HG03342 (cell line): ENCODE results near the gene NGEF.

Experiments
- ATAC-seq: cut with Tn5 transposase; IDR thresholded peaks from one replicate; pipeline ENCODE4 v1.9.1; 2021; ENCODE audit warnings: mild to moderate bottlenecking, moderate library complexity; ENCODE audit not compliant: unreplicated experiment

Gene NGEF

DNA sequence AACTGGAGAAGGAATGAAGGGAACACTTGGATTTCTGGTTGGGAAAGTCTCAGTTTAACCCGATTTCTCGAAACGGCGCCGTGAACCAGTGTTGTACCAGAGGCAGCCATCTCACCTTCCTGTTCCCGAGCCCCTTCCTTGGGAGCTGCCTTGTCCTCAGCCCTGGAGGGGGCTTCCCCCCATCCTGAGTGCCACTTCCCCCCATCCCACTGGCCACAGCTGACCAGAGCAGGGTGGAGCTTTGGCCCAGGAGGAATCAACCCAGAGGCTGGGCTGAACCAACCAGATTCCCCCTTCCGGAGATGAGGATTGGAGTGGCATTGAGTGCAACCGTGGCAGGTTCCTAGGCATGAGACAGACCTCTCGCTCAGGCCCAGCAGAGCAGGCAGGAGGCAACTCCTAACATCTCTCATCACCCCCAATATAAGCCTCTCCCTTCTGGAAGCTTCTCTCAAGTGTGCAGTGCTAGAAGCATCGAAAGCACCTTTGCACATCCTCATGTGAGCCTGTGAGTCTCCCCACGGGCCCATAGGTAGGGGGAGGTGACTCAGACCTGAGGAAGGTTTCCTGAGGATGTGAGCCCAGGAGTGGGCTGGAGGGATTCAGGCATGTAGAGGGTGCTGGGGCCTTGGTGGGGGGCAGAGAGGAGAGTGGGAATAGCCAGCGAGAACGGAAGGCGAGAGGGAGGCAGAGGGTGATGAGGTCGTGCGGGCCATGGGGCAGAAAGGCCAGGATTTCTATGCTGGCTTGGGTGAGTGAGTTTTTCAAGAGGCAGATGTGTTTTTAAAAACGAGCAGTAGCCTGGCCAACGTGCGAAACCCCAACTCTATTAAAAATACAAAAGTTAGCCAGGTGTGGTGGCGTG, 11.9 kb downstream of the NGEF start:
- no peak for ATAC-seq

DNA sequence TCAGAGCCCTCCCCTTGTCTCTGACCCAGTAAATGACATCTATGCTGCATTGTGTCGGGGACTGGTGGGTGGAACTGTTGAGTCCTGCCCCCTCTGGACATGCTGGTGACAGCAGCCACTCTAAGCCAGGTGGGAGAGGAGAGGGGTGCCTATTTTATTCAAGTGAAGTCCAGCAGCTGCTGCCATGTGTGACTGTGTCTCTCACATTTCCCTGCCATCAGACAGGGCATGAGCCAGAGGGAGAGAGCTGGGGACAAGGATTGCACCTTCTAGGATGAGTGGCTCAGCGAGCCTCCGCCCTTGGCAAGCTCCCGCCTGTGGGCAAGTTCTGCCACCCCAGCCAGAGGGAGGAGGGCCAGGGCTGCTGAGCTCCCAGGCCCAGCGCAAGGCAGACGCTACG, 13.7 kb downstream of the NGEF start:
- ATAC-seq = no peak

- no peak for ATAC-seq
Measured at GRCh38 chr2:232998666-232998985, 14.4 kb downstream of the NGEF start.

GRCh38 chr2:232997749-232998665, 15.0 kb downstream of the NGEF start:
- no peak for ATAC-seq

DNA sequence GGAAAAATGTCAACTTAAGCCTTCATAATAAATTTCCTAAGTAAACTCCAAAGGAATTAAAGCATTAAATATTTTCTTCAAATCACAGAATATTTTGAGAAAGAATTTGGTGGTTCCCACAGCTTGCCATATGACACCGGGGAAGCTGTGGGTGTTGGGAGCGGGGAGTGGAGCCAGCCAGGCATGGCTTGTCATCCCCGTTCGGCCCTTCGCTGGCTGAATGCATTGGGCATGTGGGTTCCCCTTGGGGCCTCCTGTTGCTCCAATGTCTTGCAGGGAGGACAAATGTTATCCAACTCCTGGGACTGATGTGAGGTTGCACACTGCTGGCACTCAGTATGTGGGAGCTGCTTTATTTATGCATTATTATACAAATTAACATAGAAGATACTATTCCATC, 18.6 kb downstream of the NGEF start:
- ATAC-seq = no peak

GRCh38 chr2:232993231-232993821, 19.7 kb downstream of the NGEF start:
- no peak for ATAC-seq

DNA sequence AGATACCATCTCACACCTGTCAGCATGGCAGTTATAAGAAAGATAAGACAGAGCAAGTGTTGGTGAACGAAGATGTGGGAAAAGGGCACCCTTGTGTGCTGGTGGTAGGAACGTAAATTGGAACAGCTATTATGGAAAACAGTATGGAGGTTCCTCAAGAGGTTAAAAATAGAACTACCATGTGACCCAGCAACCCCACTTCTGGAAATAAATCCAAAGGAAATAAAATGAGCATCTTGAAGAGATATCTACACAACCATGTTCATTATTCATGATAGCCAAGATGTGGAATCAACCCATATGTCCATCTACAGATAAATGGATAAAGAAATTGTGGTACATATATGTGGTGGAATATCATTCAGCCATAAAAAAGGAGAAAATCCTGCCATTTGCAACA, 26.9 kb downstream of the NGEF start:
- ATAC-seq = no peak

DNA sequence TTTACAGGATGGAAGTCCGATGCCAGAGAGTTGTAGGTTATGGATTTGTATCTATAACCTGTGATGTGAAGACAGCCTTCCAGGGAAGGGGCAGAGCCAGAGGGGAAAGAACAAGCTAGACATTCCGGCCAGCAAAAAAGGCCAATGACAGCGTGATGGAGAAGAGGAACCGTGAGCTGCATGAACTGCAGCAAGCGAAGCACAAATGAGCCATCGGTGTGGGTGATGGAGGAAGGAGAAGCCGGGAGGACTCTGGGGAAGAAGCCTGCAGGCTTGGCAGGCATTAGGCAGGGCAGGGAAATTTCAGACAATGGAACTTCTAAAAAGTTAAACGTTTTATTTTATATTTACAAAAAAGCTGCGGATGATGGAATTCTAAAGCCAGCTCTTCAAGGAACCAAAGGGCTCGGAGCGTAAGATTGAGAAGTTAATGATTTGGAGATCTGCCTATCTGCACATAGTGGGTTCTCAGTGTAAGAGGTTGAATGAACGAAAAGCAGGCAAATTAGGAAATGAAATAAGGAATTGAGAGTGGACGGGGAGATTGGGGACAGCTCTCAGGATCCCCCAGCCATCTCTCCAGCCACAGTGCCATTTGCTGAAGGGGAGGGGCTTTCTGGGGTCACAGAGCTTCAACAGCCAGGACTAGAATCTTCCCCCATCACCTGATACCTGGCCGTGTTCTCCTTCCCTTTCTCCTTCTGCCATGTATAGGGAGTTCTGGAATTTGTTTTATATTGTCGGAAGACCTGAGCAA, 28.4 kb downstream of the NGEF start:
- no peak for ATAC-seq

DNA sequence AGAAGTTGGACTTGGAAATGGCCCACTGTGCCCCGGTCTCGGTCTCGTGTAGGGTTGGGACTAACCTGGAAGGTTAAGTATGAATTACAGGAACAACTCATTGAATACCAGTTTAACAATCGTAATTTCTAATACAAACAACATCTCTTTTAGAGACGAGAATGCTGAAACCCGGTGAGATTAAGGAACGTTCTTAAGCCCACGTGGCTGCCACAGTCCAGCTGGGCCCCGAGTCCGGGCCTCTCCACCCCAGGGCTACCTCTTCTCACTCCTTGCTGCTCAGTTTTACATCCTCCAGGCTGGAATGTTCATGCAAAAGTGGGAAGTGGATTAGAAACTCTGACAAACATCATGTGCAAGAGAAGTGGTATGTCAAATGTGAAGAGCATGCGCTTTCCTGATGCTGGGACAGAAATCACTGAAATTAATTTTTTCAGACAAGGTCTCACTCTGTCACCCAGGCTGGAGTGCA, 29.4 kb downstream of the NGEF start:
- ATAC-seq = no peak

- no peak for ATAC-seq
Measured at GRCh38 chr2:232982926-232983668, 30.0 kb downstream of the NGEF start.

DNA sequence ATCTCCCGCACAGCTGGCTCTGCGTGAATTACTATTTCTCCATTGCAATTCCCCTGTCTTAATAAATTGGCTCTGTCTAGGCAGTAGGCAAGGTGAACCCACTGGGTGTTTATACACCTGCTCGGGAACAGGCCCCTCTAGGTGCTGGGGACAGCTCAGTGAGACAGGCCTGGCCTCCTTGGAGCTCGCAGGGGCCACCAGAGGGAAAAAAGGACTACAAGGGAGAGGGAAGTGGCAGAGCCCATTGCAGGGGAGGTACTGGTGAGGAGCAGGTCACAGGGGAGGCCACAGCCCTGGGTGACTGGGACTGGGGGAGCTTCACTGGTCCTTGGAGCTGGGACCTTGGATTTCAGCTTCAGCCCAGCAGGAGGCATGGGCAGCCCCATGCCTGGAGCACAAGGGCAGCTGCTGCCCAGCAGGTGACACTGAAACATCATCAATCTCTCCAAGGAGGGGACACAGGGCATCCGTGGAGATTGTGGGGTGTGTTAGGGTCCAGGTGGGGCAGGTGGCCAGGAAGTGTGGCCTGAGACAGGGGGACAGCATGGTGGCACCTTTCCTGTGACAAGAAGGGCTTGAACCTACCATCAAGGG, 31.2 kb downstream of the NGEF start:
- no peak for ATAC-seq

DNA sequence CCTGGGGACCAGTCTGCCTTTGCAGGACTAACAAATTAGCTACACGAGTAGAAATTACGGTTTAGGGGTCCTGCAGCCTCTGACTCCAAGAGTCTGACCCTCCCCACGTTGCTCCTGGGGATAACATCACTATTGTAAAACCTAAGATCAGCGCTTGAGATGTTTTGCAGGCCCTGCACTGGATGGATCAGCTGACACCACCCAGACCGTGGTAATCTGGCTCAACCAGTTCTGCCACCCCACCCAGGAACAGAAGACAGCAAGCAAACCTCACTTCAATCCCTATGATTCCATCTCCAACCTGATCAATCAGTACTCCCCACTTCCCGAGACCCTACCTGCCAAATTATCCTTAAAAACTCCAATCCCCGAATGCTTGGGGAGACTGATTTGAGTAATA, 31.7 kb downstream of the NGEF start:
- ATAC-seq = no peak

- ATAC-seq = no peak
Measured at GRCh38 chr2:232980683-232981082, 32.4 kb downstream of the NGEF start.

GRCh38 chr2:232979871-232980461, 33.1 kb downstream of the NGEF start:
- ATAC-seq = no peak

DNA sequence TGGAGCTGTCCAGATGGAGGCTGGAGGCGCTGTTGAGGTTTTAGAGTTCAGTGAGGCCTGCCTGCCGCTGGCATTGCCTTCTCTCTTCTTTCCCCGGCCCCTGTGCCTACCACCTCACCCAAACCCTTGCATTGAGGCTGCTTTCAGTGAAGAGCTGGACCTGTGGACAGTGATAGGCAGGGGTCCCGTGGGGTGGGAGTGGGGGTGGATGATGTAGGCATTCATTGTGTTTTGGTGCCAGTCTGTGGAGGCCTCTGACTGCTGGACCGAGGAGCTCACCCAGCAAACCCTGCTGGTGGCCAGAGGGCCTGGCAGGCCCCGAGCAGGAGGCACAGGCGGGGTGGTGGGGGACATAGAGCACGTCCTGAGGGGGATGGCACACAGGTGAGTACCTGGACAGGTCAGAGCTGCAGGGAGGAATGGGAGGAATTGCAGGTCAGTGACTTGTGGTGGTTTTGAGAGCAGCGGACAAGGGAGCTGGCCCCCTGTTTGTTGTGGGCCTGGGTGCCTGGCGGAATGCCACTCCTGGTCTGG, 35.6 kb downstream of the NGEF start:
- ATAC-seq = no peak

DNA sequence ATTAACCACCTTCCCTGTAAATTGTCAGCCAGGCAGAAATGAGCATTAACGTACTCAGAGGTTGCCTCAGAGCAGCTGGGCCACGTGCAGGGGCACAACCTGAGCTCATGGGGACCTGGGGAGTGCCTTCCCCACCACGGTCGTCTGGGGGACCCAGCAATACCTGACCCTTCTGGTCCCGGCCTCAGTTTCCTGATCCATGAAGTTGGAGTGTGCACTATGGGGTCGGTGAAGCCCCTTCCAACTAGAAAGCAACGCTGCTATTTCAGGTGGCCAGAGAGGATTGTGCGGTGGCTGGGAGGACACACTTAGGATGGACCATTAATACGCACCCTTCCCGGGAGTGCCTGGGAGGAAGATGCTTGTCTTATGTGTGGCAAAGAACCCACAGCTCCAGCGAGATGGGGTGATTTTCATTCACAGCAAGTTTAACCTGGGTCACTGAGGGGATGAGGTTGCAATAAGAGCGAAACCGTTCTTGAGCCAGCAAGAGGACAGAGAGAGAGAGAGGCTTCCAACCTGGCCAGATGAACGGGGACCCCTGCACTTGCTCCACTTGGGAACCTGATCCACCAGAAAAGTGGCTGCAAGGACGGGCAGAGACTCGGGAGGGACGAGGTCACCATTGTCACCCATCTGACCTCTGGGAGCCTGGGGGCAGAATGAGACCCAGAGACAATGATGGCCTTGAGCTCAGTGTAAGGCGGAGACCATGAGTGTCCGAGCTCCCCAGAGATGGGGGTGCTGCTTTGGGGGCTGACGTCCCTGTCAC, 36.2 kb downstream of the NGEF start:
- no peak for ATAC-seq

- ATAC-seq = no peak
Measured at GRCh38 chr2:232976176-232976575, 36.9 kb downstream of the NGEF start.

- ATAC-seq = no peak
Measured at GRCh38 chr2:232974396-232974795, 38.7 kb downstream of the NGEF start.
